K562 (cell line): Measurements from ENCODE around the gene ZFAND2B. TPM values are rescaled to one million over a fixed set of nuclear protein-coding genes. Genes with fewer than 3 reads are reported as not detected.

Experiments used
- ATAC-seq: fragments of 200-7000 bp; cut with Tn5 transposase; 3 replicates; pipeline ENCODE4 v1.9.1; 2020; ENCODE audit warnings: moderate library complexity
- BruUV-seq: library from RNA; stranded (reverse); fragments of 400-500 nt; replicated peaks from 2 replicates; lab custom pipeline; 2021; lab: Mats Ljungman, UMichigan
- CTCF ChIA-PET: fragments of 300-600 bp; formaldehyde crosslinking; extraction: SDS; loops from one replicate; lab custom pipeline; 2021; ENCODE audit warnings: low intra/inter-chr PET ratio; lab: Yijun Ruan, JAX
- POLR2A ChIA-PET: fragments of 300-600, 350-650 bp; sonication (Branson Sonifier 250); formaldehyde crosslinking; extraction: SDS; loops from one replicate; lab custom pipeline; 2021; ENCODE audit warnings: antibody characterized with exemption, inconsistent platforms; lab: Yijun Ruan, JAX
- DNase-seq, 4 experiments: peaks; one replicate each; pipeline versions ENCODE4 v3.0.0 to v3.0.0-alpha.2; 2011 to 2018; ENCODE audit warnings: low spot score in 3 of 4, mixed read lengths in 3 of 4; ENCODE audit errors: extremely low read depth in 1 of 4
- FAIRE-seq: peaks from 2 replicates; lab custom pipeline; 2011; peaks lifted over from hg19 to GRCh38; lab: Jason Lieb, UNC
- H2AFZ ChIP-seq: 2 replicates; pipeline ENCODE4 v1.6.0; 2011; ENCODE audit warnings: low read depth, low read length, control low read depth, inconsistent platforms
- H3K27ac ChIP-seq: fragments of 200-600 bp; 3 replicates; pipeline ENCODE4 v1.8.0; 2011; ENCODE audit warnings: low read depth, mild to moderate bottlenecking, control low read depth, inconsistent platforms, low read length, moderate library complexity, mixed read lengths; ENCODE audit errors: extremely low read depth
- H3K27me3 ChIP-seq, 2 experiments: fragments of 300-600 bp in 1 of 2; 2 replicates in 1 of 2; 3 replicates in 1 of 2; pipeline versions ENCODE4 v1.6.0 to v1.8.0; 2011; ENCODE audit warnings: inconsistent platforms in 2 of 2, low read length in 2 of 2, mild to moderate bottlenecking in 1 of 2, mixed read lengths in 1 of 2, moderate library complexity in 1 of 2; ENCODE audit not compliant: control insufficient read depth in 2 of 2, insufficient read depth in 2 of 2
- H3K36me3 ChIP-seq: fragments of 300-600 bp; 3 replicates; pipeline ENCODE4 v1.8.0; 2011; ENCODE audit warnings: mild to moderate bottlenecking, low read length, inconsistent platforms; ENCODE audit not compliant: control insufficient read depth, insufficient read depth
- H3K4me1 ChIP-seq, 2 experiments: fragments of 200-600 bp in 1 of 2; replicated peaks in 1 of 2; 2 replicates in 1 of 2; 3 replicates in 1 of 2; pipeline versions ENCODE4 v1.5.1 to v1.8.0; 2011; ENCODE audit warnings: inconsistent platforms in 2 of 2, low read length in 2 of 2, mild to moderate bottlenecking in 1 of 2, mixed read lengths in 1 of 2, moderate library complexity in 1 of 2; ENCODE audit not compliant: control insufficient read depth in 2 of 2, insufficient read depth in 2 of 2
- H3K4me2 ChIP-seq: 2 replicates; pipeline ENCODE4 v1.6.1; 2011; ENCODE audit warnings: low read length, control low read depth, inconsistent platforms, mixed read lengths; ENCODE audit not compliant: insufficient read depth
- H3K4me3 ChIP-seq: fragments of 200-600 bp; sonication (generic), shearing (Covaris generic); 2 replicates; pipeline ENCODE4 v1.5.1; 2016; ENCODE audit warnings: control low read depth, inconsistent platforms
- H3K79me2 ChIP-seq: fragments of 200-600 bp; 3 replicates; pipeline ENCODE4 v1.8.0; 2011; ENCODE audit warnings: low read length, inconsistent platforms; ENCODE audit not compliant: control insufficient read depth, insufficient read depth
- H3K9ac ChIP-seq, 2 experiments: 2 replicates each; pipeline versions ENCODE4 v1.6.0 to v1.6.1; 2011; ENCODE audit warnings: low read depth in 2 of 2, low read length in 2 of 2, control low read depth in 1 of 2, inconsistent platforms in 1 of 2, mild to moderate bottlenecking in 1 of 2, mixed read lengths in 1 of 2; ENCODE audit not compliant: insufficient read depth in 1 of 2
- H3K9me1 ChIP-seq: one replicate; pipeline ENCODE4 v1.6.0; 2011; ENCODE audit warnings: inconsistent platforms, mild to moderate bottlenecking, low read length, moderate library complexity; ENCODE audit not compliant: control insufficient read depth, insufficient read depth
- H3K9me3 ChIP-seq: replicated peaks from 2 replicates; pipeline ENCODE4 v1.5.1; 2011; ENCODE audit warnings: low read depth, low read length, inconsistent platforms; ENCODE audit not compliant: control insufficient read depth, insufficient read depth
- H4K20me1 ChIP-seq: replicated peaks from 2 replicates; pipeline ENCODE4 v1.6.1; 2011; ENCODE audit warnings: low read length, inconsistent platforms, mixed read lengths; ENCODE audit not compliant: control insufficient read depth, insufficient read depth
- CREB3 ChIP-seq: fragments of 450-650 bp; conservative IDR thresholded peaks from 2 replicates; pipeline ENCODE4 v1.6.1; 2016; ENCODE audit warnings: missing genetic modification characterization, low read depth, mild to moderate bottlenecking, missing compliant biosample characterization, moderate library complexity
- HNRNPH1 ChIP-seq: fragments of 200-400 bp; formaldehyde crosslinking; optimal IDR thresholded peaks from 2 replicates; pipeline ENCODE3; 2017; ENCODE audit warnings: low read depth, mild to moderate bottlenecking, low read length, moderate library complexity
- MAZ ChIP-seq, 2 experiments: fragments of 450-650 bp in 1 of 2; sonication (generic) in 1 of 2; formaldehyde crosslinking; IDR thresholded peaks in 1 of 2; conservative IDR thresholded peaks in 1 of 2; 2 replicates each; pipeline versions ENCODE4 v1.4.0 to v1.5.0; 2020; ENCODE audit warnings: mild to moderate bottlenecking in 1 of 2, missing genetic modification reagents in 1 of 2
- MYC ChIP-seq, 2 experiments: fragments of 250-450 bp in 1 of 2; sonication (Bioruptor Pico) in 1 of 2; IDR thresholded peaks; 2 replicates each; pipeline versions ENCODE4 v1.5.1 to v1.6.1; 2012 to 2021; ENCODE audit warnings: low read depth in 2 of 2, borderline replicate concordance in 1 of 2, improper control_type of control experiment in 1 of 2, low read length in 1 of 2, mild to moderate bottlenecking in 1 of 2, moderate library complexity in 1 of 2
- PHTF2 ChIP-seq: fragments of 250-450 bp; sonication (Bioruptor Pico); IDR thresholded peaks from 2 replicates; pipeline ENCODE4 v1.5.0; 2021; ENCODE audit warnings: mild to moderate bottlenecking
- RBFOX2 ChIP-seq: fragments of 200-400 bp; formaldehyde crosslinking; IDR thresholded peaks from 2 replicates; pipeline ENCODE4 v1.6.1; 2017; ENCODE audit warnings: low read depth, mild to moderate bottlenecking, low read length, moderate library complexity
- RBM15 ChIP-seq: fragments of 200-400 bp; formaldehyde crosslinking; IDR thresholded peaks from 2 replicates; pipeline ENCODE4 v1.6.1; 2018; ENCODE audit warnings: mild to moderate bottlenecking, low read length, moderate library complexity; ENCODE audit not compliant: insufficient read depth
- RBM25 ChIP-seq: fragments of 200-400 bp; formaldehyde crosslinking; IDR thresholded peaks from 2 replicates; pipeline ENCODE4 v1.6.1; 2018; ENCODE audit warnings: low read length, low read depth, moderate library complexity; ENCODE audit not compliant: severe bottlenecking
- SMARCE1 ChIP-seq: fragments of 450-650 bp; IDR thresholded peaks from 2 replicates; pipeline ENCODE4 v1.7.1; 2016; ENCODE audit warnings: mild to moderate bottlenecking
- WGBS: fragments of 100-300 bp; shearing (Covaris generic); methylation state at CpG from one replicate; pipeline ENCODE4 v1.1.6; 2016; ENCODE audit warnings: low coverage, mixed read lengths; ENCODE audit not compliant: insufficient coverage; ENCODE audit errors: missing lambda C conversion rate; 5-methylcytosine and 5-hydroxymethylcytosine counted together
- in situ Hi-C: fragments of 300-500 bp; cut with MboI; formaldehyde crosslinking; loops from 4 replicates; pipeline ENCODE4 v1.15.0; 2018; ENCODE audit warnings: inconsistent platforms, mixed read lengths
- intact Hi-C: fragments of 100-400 bp; cut with micrococcal nuclease; formaldehyde crosslinking; loops from 2 replicates; pipeline ENCODE4 v1.14.2; 2022
- polyA plus RNA-seq, 8 experiments: library from polyadenylated mRNA; depleted of rRNA in 4 of 8; stranded (reverse) in 5 of 8; unstranded in 3 of 8; fragments of >200 nt; fragmentation: Nextera tagmentation in 2 of 8; fragmentation: Illumina TruSeq in 1 of 8; extraction: Ambion mirVana in 2 of 8; extraction: Trizol in 1 of 8; gene quantifications; 2 replicates each; pipeline versions ENCODE4 v1.2.1 to v1.2.3, GENCODE V29; 2011 to 2014; ENCODE audit warnings: inconsistent platforms in 1 of 8, missing spikeins in 1 of 8
- total RNA-seq, 7 experiments: library from RNA; depleted of rRNA in 6 of 7; stranded (reverse); fragments of >200 nt in 6 of 7; fragmentation: Illumina TruSeq in 2 of 7; extraction: Trizol in 2 of 7; gene quantifications; 2 replicates each; pipeline versions ENCODE4 v1.2.1 to v1.2.3, GENCODE V29; 2011 to 2021; ENCODE audit warnings: low replicate concordance in 1 of 7

Gene ZFAND2B
- total and polyA plus RNA-seq, 9 of the 15 experiments (the other 6 are each of a cell fraction or from before 2014, with no cell fraction given) = 9.9 to 33.3 (median 26.1) TPM

- TF ChIP-seq PHTF2 (CRISPR knock-in tag) (no peak), MYC (IDR thresholded peaks at IDR 0.05; ENCODE audit: low read depth, low read length) (no peak), MYC (CRISPR knock-in tag; IDR thresholded peaks at IDR 0.05; ENCODE audit: borderline replicate concordance, low read depth) (no peak), CREB3 (tag) (no peak), RBM25 (no peak), MAZ (CRISPR knock-in tag; conservative IDR thresholded peaks at IDR 0.05 in 1 of 2, IDR thresholded peaks at IDR 0.05 in 1 of 2) (no peak)
Observed at GRCh38 chr2:219214786-219215185, 8.2 kb downstream of the ZFAND2B start (continued).

GRCh38 chr2:219215871-219216534 lies 9.4 kb downstream of the ZFAND2B start:
- no peak for TF ChIP-seq HNRNPH1
- no peak for TF ChIP-seq RBM15
- TF ChIP-seq SMARCE1 = no peak
- peak; percentile 37 for TF ChIP-seq RBFOX2
- Histone ChIP-seq H2AFZ (no peak overlapping the region), H3K27me3 (no peaks in the 10 kb centered on the region), H3K4me2 (no peak overlapping the region), H3K27ac (no peak overlapping the region; the same call in 2 of the 3 replicates), H3K9ac (peak overlapping the region in 1 of 2 experiments; percentile 55; a peak in 1 of 4 replicates), H3K9me1 (no peaks in the 10 kb centered on the region), H3K9me3 (no peaks in the 10 kb centered on the region), H3K36me3 (peaks cover 69% of the 10 kb centered on the region), H4K20me1 (0 out of 2 replicates have a peak, but pooled peaks cover 2% of the 10 kb centered on the region), H3K79me2 (peaks cover 27% of the 10 kb centered on the region), H3K4me3 (no peak overlapping the region), H3K4me1 (peaks cover 13 to 47% of the 10 kb centered on the region in 2 experiments; a peak in 4 of 5 replicates)
- DNase-seq (no peak), ATAC-seq (no peak), FAIRE-seq (no peak)
- in situ Hi-C loops (no loop called here), intact Hi-C loops (no loop called here)
- ChIA-PET CTCF (no interaction called here), POLR2A (interaction anchor here (0.8 to 1.2 kb wide), 3 partner anchors 9 to 10 kb away, joined by 3 to 4 read pairs (median 3); no protein-coding TSS in a partner anchor)
- BruUV-seq = no TSS peak
- WGBS = 89% methylated on average over 8 of the region's 27 CpGs
